Measurements from ENCODE around the gene RPS19.

RPS19 gene

DNA sequence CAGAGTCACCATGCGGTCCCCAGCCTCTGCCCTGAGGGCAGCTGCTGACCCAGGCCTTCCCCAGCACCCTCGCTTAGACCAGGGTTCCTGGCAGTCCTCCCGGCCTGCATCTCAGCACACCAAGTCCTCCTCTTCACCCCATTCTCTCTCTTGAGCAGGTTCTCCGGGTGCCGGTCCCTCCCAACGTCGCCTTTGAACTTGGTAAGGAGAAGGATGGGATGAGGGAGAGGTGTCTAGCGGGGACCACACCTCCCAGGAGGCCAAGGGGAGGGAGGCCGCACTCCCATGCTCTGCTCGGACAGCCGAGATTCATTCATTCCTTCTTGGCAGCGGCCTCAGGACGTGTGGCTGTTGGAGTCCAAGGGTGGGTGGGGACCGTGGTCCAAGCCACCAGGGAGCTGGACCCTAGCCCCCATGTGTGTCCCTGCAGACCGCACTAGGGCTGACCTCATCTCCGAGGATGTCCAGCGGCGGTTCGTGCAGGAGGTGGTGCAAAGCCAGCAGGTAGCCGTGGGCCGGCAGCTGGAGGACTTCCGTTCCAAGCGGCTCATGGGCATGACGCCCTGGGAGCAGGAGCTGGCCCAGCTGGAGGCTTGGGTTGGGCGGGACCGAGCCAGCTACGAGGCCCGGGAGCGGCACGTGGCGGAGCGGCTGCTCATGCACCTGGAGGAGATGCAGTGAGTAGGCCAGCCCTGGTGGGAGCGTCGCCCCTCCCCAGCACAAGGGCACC, 32.3 kb downstream of the RPS19 start:
- no peak overlapping the region for H3K4me3 ChIP-seq (ENCODE audit: low read length)
- TF ChIP-seq, protein P1, sequence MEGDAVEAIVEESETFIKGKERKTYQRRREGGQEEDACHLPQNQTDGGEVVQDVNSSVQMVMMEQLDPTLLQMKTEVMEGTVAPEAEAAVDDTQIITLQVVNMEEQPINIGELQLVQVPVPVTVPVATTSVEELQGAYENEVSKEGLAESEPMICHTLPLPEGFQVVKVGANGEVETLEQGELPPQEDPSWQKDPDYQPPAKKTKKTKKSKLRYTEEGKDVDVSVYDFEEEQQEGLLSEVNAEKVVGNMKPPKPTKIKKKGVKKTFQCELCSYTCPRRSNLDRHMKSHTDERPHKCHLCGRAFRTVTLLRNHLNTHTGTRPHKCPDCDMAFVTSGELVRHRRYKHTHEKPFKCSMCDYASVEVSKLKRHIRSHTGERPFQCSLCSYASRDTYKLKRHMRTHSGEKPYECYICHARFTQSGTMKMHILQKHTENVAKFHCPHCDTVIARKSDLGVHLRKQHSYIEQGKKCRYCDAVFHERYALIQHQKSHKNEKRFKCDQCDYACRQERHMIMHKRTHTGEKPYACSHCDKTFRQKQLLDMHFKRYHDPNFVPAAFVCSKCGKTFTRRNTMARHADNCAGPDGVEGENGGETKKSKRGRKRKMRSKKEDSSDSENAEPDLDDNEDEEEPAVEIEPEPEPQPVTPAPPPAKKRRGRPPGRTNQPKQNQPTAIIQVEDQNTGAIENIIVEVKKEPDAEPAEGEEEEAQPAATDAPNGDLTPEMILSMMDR (IDR thresholded peaks at IDR 0.05; ENCODE audit: insufficient read depth, low read depth, low read length, missing control alignments) = no peak
- DNase-seq (ENCODE audit: low read depth) = no peak

DNA sequence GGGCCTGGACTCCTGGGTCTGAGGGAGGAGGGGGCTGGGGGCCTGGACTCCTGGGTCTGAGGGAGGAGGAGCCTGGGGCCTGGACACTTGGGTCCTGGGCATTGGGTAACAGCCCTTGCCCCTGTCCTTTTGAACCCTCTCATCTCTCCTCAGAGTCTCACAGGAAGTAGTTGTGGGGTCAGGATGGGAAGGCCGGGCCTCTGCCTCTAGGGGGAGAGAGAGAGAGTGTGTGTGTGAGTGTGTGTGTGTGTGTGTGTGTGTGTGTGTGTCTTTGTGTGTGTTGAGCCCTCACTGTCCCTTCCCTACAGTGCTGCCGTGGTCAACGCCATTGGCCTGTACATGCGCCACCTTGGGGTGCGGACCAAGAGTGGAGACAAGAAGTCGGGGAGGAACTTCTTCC, 33.8 kb downstream of the RPS19 start:
- DNase-seq (ENCODE audit: low read depth) = no peak
- H3K4me3 ChIP-seq (ENCODE audit: low read length) = no peak overlapping the region
- TF ChIP-seq, protein P1 (IDR thresholded peaks at IDR 0.05; ENCODE audit: insufficient read depth, low read depth, low read length, missing control alignments) = no peak

DNA sequence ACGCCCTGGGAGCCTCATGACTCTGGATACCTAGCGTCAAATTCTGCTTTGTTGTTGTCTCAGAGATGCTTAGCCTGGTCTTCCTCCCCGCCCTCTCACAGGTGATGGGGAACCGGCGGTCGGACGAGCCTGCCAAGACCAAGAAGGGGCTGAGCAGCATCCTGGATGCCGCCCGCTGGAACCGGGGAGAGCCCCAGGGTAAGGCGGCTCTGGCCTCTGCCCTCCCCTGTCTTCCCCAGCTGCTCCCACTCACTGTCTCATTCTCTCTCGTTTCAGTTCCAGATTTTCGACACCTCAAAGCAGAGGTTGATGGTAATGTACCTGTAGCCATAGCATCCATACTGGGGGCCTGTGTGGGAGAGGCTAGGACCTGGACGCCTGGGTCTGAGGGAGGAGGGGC, 34.3 kb downstream of the RPS19 start:
- no peak overlapping the region for H3K4me3 ChIP-seq (ENCODE audit: low read length)
- DNase-seq (ENCODE audit: low read depth) = no peak
- TF ChIP-seq, protein P1 (IDR thresholded peaks at IDR 0.05; ENCODE audit: insufficient read depth, low read depth, low read length, missing control alignments) = no peak

DNA sequence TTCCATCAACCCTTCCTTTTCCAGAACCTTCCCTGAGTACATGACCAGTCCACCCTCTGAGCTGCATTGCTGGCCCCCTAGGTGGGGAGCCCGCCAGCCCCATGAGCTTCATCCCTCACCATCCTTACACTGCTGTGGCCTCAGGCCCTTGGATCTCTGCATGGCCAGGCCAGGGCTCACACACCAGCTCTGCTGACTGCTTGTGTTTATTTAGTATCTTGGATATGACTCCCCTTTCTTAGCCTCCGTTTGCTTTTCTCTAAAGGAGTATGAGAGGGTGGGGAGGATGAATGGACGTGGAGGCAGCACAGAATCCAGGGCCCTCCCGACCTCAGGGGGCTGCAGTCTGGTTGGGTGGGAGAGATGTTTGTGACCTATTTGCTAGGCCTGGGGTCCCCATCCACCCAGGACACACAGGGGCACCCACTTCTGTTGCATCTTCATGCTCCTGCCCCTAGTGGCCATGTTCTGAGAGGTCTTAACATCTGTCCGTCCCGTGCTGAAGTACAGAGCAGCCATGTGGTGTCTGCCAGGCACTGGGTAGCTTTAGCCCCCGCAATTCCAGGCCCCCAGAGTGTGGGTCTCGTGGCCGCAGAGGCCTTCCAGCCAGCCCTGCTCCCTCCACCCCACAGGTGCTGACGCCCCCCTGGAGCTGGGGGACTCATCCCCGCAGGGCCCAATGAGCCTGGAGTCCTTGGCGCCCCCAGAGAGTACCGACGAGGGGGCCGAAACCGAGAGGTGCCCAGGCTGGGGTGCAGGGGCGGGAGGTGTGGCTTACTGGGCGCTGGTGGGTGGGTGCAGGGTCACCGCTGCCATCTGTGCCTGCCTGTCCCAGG, 35.9 kb downstream of the RPS19 start:
- no peak for DNase-seq (ENCODE audit: low read depth)
- no peak overlapping the region for H3K4me3 ChIP-seq (ENCODE audit: low read length)
- TF ChIP-seq, protein P1 (IDR thresholded peaks at IDR 0.05; ENCODE audit: insufficient read depth, low read depth, low read length, missing control alignments) = peak; percentile 23

DNA sequence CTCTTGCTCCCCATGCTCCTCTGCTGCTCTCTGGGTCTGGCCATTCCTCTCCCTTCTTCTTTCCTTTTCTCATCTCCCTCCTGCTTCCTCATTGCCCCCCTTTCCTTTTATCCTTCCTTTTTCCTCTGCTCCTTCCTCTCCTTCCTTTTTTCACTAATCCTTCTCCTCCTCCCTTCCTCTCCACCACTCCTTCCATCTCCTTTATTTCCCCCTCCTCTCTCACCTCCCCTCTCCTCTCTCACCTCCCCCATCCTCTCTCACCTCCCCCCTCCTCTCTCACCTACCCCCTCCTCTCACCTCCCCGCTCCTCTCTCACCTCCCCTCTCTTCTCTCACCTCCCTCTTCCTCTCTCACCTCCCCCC, 36.5 kb downstream of the RPS19 start:
- no peak for DNase-seq (ENCODE audit: low read depth)

DNA sequence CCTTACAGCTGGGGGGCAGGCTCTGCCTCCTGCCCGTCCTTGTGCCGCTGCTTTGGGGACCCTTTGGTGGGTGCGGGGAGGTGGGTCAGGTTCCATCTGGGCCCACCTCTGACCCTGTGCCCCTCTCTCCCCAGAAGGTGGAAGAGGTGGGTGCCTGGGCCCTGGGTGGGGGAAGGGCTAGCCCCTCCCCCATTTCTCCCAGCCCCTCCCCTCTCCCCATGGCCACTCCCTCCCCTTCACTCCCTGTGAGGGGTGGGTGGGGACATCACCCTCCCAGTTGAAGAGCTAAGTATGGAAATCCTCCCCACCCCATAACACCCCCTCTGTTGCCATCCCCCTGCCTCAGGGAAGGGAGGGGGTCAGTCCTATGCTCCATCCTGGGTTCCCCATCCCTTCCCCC, 37.1 kb downstream of the RPS19 start:
- no peak for DNase-seq (ENCODE audit: low read depth)
- TF ChIP-seq, protein P1 (IDR thresholded peaks at IDR 0.05; ENCODE audit: insufficient read depth, low read depth, low read length, missing control alignments) = no peak
- H3K4me3 ChIP-seq (ENCODE audit: low read length) = no peak overlapping the region

More for the DNA sequence above, 36.5 kb downstream of the RPS19 start:
- no peak overlapping the region for H3K4me3 ChIP-seq (ENCODE audit: low read length)
- TF ChIP-seq, protein P1 (IDR thresholded peaks at IDR 0.05; ENCODE audit: insufficient read depth, low read depth, low read length, missing control alignments) = no peak

Measured in epithelial cell of esophagus (primary cell).